Measurements from ENCODE around the gene ACTR2.
"Not testable (repeated sequence)": the region's sequence is repeated elsewhere in the genome, so short reads cannot be mapped to it uniquely, and the experiment has no call there.

ACTR2 gene

DNA sequence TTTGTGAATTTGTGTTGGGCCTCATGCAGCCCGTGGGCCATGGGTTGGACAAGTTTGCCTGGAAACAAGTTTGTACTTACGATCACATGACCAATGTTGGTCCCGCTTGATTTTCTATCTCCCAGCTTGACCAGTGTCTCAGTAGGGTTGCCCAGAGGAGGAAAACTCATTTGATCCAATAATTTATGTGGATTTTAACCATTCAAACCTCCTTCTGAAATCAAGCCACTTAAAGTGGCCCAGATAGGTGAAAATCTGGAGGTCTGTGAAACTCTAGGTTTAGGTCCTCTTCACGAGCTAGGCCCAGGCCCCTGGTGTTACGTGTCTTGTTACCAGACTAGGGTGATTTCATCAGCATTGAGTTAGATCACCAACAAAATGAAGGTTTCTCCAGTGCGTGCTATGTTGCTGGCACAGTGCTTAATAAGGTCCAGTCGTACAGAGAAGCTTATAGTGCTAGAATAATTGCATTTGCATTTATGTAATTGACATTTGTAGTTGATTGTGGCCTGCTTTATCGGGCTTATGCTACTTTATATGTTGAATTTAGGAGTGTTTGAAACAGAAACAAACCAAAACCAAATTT, 4.4 kb downstream of the ACTR2 start:
- DNase-seq = no peak

- DNase-seq = no peak
These were observed 5.0 kb downstream of the ACTR2 start for GRCh38 chr2:65232636-65233035.

DNA sequence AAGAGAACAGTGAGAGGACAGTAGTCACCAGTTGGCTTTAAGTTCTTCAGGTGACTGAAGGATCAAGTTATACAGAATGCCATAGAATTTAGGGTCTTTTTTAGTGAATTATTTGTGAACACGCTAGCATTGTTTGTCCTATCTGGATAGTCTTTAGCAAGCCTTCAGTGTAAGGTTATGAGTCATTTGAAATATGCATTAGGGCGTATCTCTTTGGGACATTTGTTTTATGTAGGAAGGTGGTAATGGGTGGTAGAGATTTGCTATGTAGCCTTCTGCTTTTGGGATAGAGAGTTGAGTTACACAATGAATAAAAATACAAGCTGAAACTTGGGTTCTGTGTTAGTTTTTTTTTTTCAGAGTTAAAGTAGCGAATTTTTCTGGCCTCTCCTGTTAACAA, 13.0 kb downstream of the ACTR2 start:
- no peak for DNase-seq

- not testable (repeated sequence) for DNase-seq
These were observed 16.8 kb downstream of the ACTR2 start for GRCh38 chr2:65244452-65244851.

- DNase-seq = no peak
These were observed 25.0 kb downstream of the ACTR2 start for GRCh38 chr2:65252640-65253039.

DNA sequence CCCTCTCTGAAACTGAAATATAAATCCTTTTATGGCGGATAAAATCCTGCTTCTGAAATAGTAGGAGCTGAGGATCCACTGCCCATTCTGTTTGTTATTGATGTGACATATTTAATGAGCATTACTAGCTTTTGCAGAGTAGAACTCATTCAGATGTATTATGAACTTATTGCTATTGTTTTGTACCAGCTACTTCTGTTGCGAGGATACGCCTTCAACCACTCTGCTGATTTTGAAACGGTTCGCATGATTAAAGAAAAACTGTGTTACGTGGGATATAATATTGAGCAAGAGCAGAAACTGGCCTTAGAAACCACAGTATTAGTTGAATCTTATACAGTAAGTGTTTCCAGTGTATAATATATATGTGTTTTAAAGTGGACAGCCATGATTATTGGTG, 27.7 kb downstream of the ACTR2 start:
- DNase-seq = no peak

GRCh38 chr2:65256054-65256453, 28.4 kb downstream of the ACTR2 start:
- DNase-seq = no peak

- DNase-seq = not testable (repeated sequence)
These were observed 30.2 kb downstream of the ACTR2 start for GRCh38 chr2:65257866-65258265.

GRCh38 chr2:65261676-65262075, 34.0 kb downstream of the ACTR2 start:
- DNase-seq = no peak

DNA sequence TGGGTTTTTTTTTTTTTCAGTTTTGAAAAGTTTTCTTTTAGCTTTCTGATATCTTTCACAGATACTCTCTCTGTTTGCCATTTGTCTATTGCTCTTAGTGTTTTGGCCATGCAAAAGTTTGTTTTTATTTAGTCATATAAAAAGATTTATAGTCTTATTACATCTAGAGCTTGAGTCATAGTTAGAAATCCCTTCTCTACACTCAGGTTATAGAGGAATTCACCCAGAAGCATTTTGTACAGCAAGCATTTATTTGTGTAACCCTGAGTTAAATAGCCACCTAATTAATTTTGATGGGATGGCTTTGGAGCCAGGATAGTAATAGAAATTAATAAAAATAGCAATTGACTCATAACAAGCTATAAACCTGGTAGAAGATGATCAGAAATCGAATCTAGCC, 35.6 kb downstream of the ACTR2 start:
- no peak for DNase-seq

GRCh38 chr2:65263986-65264385, 36.4 kb downstream of the ACTR2 start:
- DNase-seq = no peak

DNA sequence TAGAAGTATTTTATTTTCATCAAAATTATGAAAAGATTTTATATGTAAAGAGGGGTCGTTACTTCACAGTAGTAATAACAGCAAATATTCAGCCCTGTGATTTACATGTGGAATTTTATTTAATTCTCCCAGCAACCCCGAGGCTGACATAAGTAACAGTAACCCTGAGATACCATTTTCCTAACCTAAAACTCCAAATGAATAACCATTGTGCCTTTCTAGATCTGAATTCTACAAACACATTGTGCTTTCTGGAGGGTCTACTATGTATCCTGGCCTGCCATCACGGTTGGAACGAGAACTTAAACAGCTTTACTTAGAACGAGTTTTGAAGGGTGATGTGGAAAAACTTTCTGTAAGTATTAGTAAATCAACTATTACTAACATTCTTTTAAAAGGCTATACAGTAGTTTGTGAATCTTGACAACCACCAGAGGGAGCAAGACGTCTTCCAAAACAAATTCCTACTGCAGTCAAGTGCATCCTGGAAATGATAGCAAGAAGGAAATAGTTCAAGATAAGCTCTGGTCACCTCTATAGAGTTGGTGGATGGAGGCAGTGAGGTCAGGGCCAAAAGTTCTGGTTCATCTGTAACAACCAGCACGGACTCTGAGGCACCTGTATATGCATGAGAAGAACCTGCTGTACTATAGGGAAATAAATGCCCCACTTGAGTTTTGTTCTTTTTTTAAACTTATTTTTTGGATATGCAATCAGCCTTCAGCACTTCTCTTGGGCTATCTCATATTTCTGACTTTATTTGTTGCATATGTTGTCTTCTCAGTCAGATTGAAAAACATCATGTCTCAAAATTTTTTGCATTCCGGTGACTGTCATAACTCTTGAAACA, 37.4 kb downstream of the ACTR2 start:
- peak; percentile 49 for DNase-seq

DNA sequence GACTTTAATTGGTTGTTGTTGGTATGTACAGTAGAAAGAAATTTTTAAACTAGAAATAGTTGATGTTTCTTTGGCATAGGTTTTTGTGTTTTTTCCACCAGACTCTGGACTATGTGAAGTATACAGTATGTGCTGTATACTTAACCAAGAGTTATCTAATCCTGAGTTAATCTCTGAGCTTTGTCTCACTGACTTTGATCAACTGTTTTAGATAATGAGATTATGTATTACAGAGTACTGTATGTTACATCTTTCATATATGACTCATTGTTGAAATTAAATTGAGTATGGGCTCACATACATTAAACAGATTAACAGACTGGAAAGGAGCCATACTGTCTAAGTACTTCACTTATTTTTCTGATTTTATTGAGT, 38.0 kb downstream of the ACTR2 start:
- no peak for DNase-seq

DNA sequence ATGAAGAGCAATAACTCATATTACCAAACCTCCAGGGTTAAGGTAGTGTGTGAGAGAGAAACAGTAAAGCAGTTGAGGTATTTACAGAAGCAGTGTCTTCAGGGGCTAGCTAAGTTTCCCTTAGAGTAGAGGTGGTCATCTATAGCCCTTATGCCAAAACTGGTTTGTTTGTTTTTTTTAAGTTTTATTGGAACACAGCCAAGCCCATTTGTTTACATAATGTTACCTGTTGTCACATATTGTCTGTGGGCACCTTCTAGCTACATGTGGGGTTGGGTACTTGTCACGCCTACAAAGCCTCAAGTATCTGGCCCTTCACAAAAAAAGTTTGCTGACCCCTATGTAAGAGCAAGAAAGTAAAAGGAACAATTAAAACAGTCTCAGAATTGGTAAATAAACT, 39.4 kb downstream of the ACTR2 start:
- DNase-seq = no peak

DNA sequence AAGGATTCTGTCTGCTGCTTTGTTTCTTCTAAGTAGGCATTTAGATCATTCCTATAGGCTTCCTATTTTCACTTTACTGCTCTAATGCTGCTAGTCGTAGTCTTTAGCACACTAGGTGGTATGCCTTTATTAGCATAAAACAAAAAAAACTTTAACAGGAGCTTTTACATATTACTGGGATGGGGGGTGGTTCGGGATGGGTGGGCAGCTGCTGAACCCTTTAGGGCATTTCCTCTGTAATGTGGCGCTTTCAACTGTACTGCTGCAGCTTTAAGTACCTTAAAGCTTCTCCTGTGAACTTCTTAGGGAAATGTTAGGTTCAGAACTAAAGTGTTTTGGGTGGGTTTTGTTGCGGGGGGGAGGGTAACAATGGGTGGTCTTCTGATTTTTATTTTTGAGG, 41.3 kb downstream of the ACTR2 start:
- no peak for DNase-seq

DNA sequence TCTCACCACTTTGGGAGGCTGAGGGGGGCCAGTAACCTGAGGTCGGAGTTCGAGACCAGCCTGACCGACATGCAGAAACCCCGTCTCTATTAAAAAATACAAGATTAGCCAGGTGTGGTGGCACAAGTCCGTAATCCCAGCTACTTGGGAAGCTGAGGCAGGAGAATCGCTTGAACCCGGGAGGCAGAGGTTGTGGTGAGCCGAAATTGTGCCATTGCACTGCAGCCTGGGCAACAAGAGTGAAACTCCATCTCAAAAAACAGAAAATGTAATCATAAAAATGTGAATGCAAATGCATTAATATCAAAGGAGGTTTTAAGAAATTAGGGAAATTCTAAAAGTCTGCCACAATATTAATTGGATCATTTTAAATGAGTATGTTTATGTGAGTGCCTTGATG, 45.7 kb downstream of the ACTR2 start:
- no peak for DNase-seq

DNA sequence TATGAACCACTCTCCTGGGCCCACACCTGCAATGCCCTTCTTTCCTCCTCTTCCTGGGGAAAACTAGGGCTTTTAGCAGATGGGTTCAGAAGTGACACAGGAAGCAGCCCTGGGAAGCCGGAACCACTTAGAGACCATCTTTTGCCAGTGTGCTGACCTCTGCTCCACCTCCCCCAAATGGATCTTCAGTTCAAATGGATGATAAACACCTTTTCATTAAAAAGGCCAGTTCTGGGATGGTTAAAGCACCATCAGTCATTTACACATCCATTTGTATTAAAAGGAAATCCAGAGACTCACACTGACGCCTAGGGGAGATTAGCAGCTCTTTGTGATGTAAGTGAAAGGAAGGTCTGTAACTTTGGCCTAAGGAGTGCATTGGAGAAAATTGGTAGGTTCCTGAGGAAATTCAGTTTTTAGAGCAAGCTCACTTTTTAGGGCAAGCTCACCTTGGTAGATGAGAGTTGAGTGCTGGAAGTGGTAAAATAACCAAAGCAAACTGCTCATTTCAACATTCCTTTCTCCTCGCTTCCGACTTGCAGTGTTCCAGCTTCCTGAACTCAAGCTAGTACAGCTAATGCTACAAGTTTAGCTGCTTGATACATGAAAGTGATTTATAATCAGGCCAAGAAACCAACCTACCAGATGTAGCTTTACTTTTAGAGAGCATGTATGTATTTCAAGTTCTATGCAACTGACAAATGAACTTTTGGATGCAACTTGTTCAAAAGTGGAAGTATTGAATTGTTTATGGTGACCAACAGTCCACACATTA, 47.7 kb downstream of the ACTR2 start:
- DNase-seq = no peak

- DNase-seq = no peak
These were observed 49.0 kb downstream of the ACTR2 start for GRCh38 chr2:65276609-65277008.

DNA sequence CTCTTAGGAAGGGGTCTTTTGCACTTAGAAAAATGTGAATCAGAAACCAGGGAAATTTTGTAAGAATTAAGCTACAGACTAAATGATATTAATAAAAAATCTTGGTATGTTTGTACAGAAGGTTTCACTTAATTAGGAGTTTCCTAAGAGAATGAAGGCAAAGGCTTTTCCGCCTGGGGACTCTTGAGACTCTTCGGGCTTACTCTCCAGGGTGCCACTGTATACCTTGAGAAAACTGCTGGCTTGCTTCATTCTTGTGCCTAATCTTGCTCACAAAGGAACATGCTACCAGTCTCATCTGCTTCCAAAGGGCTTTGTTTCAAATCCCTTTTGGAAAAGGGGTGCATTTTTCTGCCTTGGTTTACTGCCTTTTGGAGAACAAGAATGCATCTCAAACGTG, 49.5 kb downstream of the ACTR2 start:
- DNase-seq = no peak

GRCh38 chr2:65277791-65278483, 50.3 kb downstream of the ACTR2 start:
- no peak for DNase-seq

GRCh38 chr2:65278531-65278981, 50.9 kb downstream of the ACTR2 start:
- no peak for DNase-seq

- DNase-seq = no peak
These were observed 52.1 kb downstream of the ACTR2 start for GRCh38 chr2:65279756-65280155.

GRCh38 chr2:65281627-65282351, 54.2 kb downstream of the ACTR2 start:
- DNase-seq = no peak

All from NCI-H748 treated with DMSO at 0.1 percent for 48 hours (cell line).